H1 (cell line): ENCODE data around the gene HARS1. TPM values are rescaled to one million over a fixed set of nuclear protein-coding genes. Genes with fewer than 3 reads are reported as not detected.

Experiments
- CTCF ChIA-PET: fragments of 300-600 bp; sonication (Branson Sonifier 250); formaldehyde crosslinking; loops from one replicate; lab custom pipeline; 2021; ENCODE audit not compliant: partially characterized antibody; lab: Charles Lee
- POLR2A ChIA-PET: fragments of 300-600 bp; sonication (Branson Sonifier 250); formaldehyde crosslinking; loops from one replicate; lab custom pipeline; 2021; ENCODE audit warnings: inconsistent platforms; ENCODE audit not compliant: partially characterized antibody; lab: Charles Lee
- DNase-seq, 2 experiments: peaks; one replicate each; pipeline versions ENCODE4 v3.0.0 to v3.0.0-alpha.2; 2010 to 2022; ENCODE audit warnings: low spot score in 2 of 2, low read depth in 1 of 2, mixed read lengths in 1 of 2
- FAIRE-seq: peaks from 2 replicates; lab custom pipeline; 2011; peaks lifted over from hg19 to GRCh38; lab: Jason Lieb, UNC
- H2AFZ ChIP-seq: 2 replicates; pipeline ENCODE4 v1.8.1; 2012; ENCODE audit warnings: low read length, inconsistent platforms
- H2AK5ac ChIP-seq: 2 replicates; pipeline ENCODE4 v1.6.1; 2013; ENCODE audit warnings: low read depth, low read length
- H2BK120ac ChIP-seq: replicated peaks from 2 replicates; pipeline ENCODE3; 2013; ENCODE audit warnings: low read depth, low read length, inconsistent platforms
- H2BK12ac ChIP-seq: 2 replicates; pipeline ENCODE4 v1.6.1; 2013; ENCODE audit warnings: low read depth, low read length
- H2BK15ac ChIP-seq: 2 replicates; pipeline ENCODE4 v1.6.1; 2013; ENCODE audit warnings: low read length
- H2BK20ac ChIP-seq: 2 replicates; pipeline ENCODE4 v1.6.1; 2013; ENCODE audit warnings: low read length
- H2BK5ac ChIP-seq: 2 replicates; pipeline ENCODE4 v1.6.1; 2013; ENCODE audit warnings: low read depth, low read length
- H3K14ac ChIP-seq: 2 replicates; pipeline ENCODE4 v1.6.1; 2013; ENCODE audit warnings: inconsistent platforms; ENCODE audit not compliant: insufficient read length
- H3K18ac ChIP-seq: 2 replicates; pipeline ENCODE4 v1.6.1; 2013; ENCODE audit warnings: low read length; ENCODE audit errors: extremely low read depth
- H3K23ac ChIP-seq: 2 replicates; pipeline ENCODE4 v1.6.1; 2013; ENCODE audit warnings: inconsistent platforms; ENCODE audit not compliant: insufficient read length
- H3K23me2 ChIP-seq: 2 replicates; pipeline ENCODE4 v1.6.1; 2013; ENCODE audit warnings: low read depth, low read length
- H3K27ac ChIP-seq: 2 replicates; pipeline ENCODE4 v1.6.1; 2011; ENCODE audit warnings: low read depth, low read length, inconsistent platforms
- H3K27me3 ChIP-seq, 4 experiments: replicated peaks in 1 of 4; 1 replicate in 1 of 4; 2 replicates in 3 of 4; pipeline versions ENCODE4 v1.6.1 to v1.8.1; 2011 to 2013; ENCODE audit warnings: low read length in 3 of 4, mild to moderate bottlenecking in 3 of 4, inconsistent platforms in 2 of 4, mixed read lengths in 2 of 4, moderate library complexity in 1 of 4; ENCODE audit not compliant: control insufficient read depth in 3 of 4, insufficient read depth in 3 of 4; ENCODE audit errors: extremely low read depth in 1 of 4
- H3K36me3 ChIP-seq, 4 experiments: 2 replicates each; pipeline versions ENCODE4 v1.6.1 to v1.8.1; 2011 to 2013; ENCODE audit warnings: mild to moderate bottlenecking in 4 of 4, low read length in 3 of 4, moderate library complexity in 2 of 4, control low read depth in 1 of 4, inconsistent platforms in 1 of 4; ENCODE audit not compliant: insufficient read depth in 4 of 4, control insufficient read depth in 2 of 4
- H3K4ac ChIP-seq: replicated peaks from 2 replicates; pipeline ENCODE3; 2013; ENCODE audit warnings: low read length, low read depth, mixed read lengths, inconsistent platforms; ENCODE audit not compliant: insufficient read length
- H3K4me1 ChIP-seq, 4 experiments: replicated peaks in 1 of 4; 1 replicate in 1 of 4; 2 replicates in 3 of 4; pipeline versions ENCODE4 v1.6.1 to v1.8.1; 2011 to 2013; ENCODE audit warnings: low read length in 3 of 4, inconsistent platforms in 2 of 4, mixed read lengths in 1 of 4; ENCODE audit not compliant: insufficient read depth in 4 of 4, control insufficient read depth in 3 of 4
- H3K4me2 ChIP-seq, 2 experiments: 2 replicates each; pipeline versions ENCODE4 v1.6.1 to v1.8.1; 2011 to 2013; ENCODE audit warnings: low read depth in 2 of 2, low read length in 2 of 2, control low read depth in 1 of 2, inconsistent platforms in 1 of 2, mild to moderate bottlenecking in 1 of 2; ENCODE audit not compliant: insufficient read depth in 1 of 2
- H3K4me3 ChIP-seq, 4 experiments: fragments of 200-600, 300-600 bp in 1 of 4; sonication (generic), shearing (Covaris generic), sonication (Bioruptor Twin) in 1 of 4; 2 replicates each; pipeline versions ENCODE4 v1.5.1 to v1.8.1; 2011 to 2016; ENCODE audit warnings: low read length in 4 of 4, low read depth in 3 of 4, control low read depth in 2 of 4, inconsistent platforms in 2 of 4, mild to moderate bottlenecking in 2 of 4, mixed read lengths in 1 of 4, moderate library complexity in 1 of 4; ENCODE audit not compliant: insufficient read depth in 2 of 4; ENCODE audit errors: extremely low read depth in 1 of 4
- H3K56ac ChIP-seq: replicated peaks from 2 replicates; pipeline ENCODE3; 2013; ENCODE audit warnings: low read depth, mild to moderate bottlenecking, mixed read lengths, low read length, inconsistent platforms; ENCODE audit not compliant: insufficient read length
- H3K79me1 ChIP-seq: 2 replicates; pipeline ENCODE4 v1.6.1; 2013; ENCODE audit warnings: low read depth, low read length, control low read depth
- H3K79me2 ChIP-seq, 2 experiments: 2 replicates each; pipeline versions ENCODE4 v1.6.1 to v1.8.1; 2012 to 2013; ENCODE audit warnings: low read length in 2 of 2, mild to moderate bottlenecking in 2 of 2, inconsistent platforms in 1 of 2; ENCODE audit not compliant: insufficient read depth in 2 of 2, control insufficient read depth in 1 of 2
- H3K9ac ChIP-seq, 4 experiments: replicated peaks in 1 of 4; 1 replicate in 1 of 4; 2 replicates in 3 of 4; pipeline versions ENCODE4 v1.6.1 to v1.8.1; 2011 to 2013; ENCODE audit warnings: low read depth in 3 of 4, low read length in 3 of 4, control low read depth in 2 of 4, mild to moderate bottlenecking in 2 of 4, moderate library complexity in 2 of 4, inconsistent platforms in 1 of 4; ENCODE audit errors: extremely low read depth in 1 of 4
- H3K9me3 ChIP-seq, 2 experiments: 2 replicates each; pipeline versions ENCODE4 v1.6.1 to v1.8.1; 2012 to 2013; ENCODE audit warnings: mild to moderate bottlenecking in 2 of 2, moderate library complexity in 2 of 2, control low read depth in 1 of 2, inconsistent platforms in 1 of 2, low read depth in 1 of 2, low read length in 1 of 2, mixed read lengths in 1 of 2; ENCODE audit not compliant: insufficient read depth in 2 of 2
- H4K20me1 ChIP-seq, 2 experiments: replicated peaks in 1 of 2; 2 replicates each; pipeline versions ENCODE3 to v1.8.1; 2011 to 2013; ENCODE audit warnings: inconsistent platforms in 2 of 2, low read length in 2 of 2, mild to moderate bottlenecking in 1 of 2; ENCODE audit not compliant: insufficient read depth in 2 of 2, control insufficient read depth in 1 of 2
- H4K5ac ChIP-seq: 2 replicates; pipeline ENCODE4 v1.6.1; 2013; ENCODE audit warnings: low read length, low read depth, mixed read lengths, inconsistent platforms; ENCODE audit not compliant: insufficient read length
- H4K8ac ChIP-seq: 2 replicates; pipeline ENCODE4 v1.8.0; 2013; ENCODE audit warnings: mild to moderate bottlenecking, moderate library complexity, low read length, inconsistent platforms; ENCODE audit not compliant: insufficient read depth; ENCODE audit errors: extremely low read depth
- H4K91ac ChIP-seq: replicated peaks from 2 replicates; pipeline ENCODE3; 2013; ENCODE audit warnings: low read length, mixed read lengths, inconsistent platforms; ENCODE audit not compliant: insufficient read length
- MAX ChIP-seq: IDR thresholded peaks from 2 replicates; pipeline ENCODE4 v1.6.1; 2012; ENCODE audit warnings: inconsistent platforms
- WGBS, 2 experiments: shearing (Covaris generic) in 1 of 2; methylation state at CpG; one replicate each; pipeline versions ENCODE4 v1.1.6 to v1.1.7; 2013 to 2015; ENCODE audit warnings: low lambda C conversion rate in 2 of 2, mixed read lengths in 2 of 2, inconsistent platforms in 1 of 2, low coverage in 1 of 2, missing lambda C conversion rate in 1 of 2; ENCODE audit not compliant: insufficient replicate concordance in 2 of 2, insufficient coverage in 1 of 2, insufficient read length in 1 of 2; ENCODE audit errors: extremely low coverage in 1 of 2, missing lambda C conversion rate in 1 of 2; 5-methylcytosine and 5-hydroxymethylcytosine counted together
- polyA plus RNA-seq, 7 experiments: library from polyadenylated mRNA; depleted of rRNA in 3 of 7; stranded (reverse) in 5 of 7; unstranded in 2 of 7; fragments of >200 nt in 5 of 7; fragments of 200-250 nt in 2 of 7; gene quantifications; 1 replicate in 5 of 7; 2 replicates in 1 of 7; 4 replicates in 1 of 7; pipeline versions ENCODE4 v1.2.1 to v1.2.3, GENCODE V29; 2011 to 2013; ENCODE audit warnings: missing spikeins in 2 of 7, mixed read lengths in 2 of 7
- total RNA-seq: library from RNA; stranded (reverse); fragmentation: NEBNext Ultra II Directional; extraction: Animal tissue kit (Norgen Biotek cat#: 25700); gene quantifications from 2 replicates; pipeline ENCODE4 v1.2.1, GENCODE V29; 2021

HARS1 gene
- total and polyA plus RNA-seq, 2 of the 8 experiments (the other 6 are each of a cell fraction or from before 2014, with no cell fraction given): 27.8 to 56.8 TPM

DNA sequence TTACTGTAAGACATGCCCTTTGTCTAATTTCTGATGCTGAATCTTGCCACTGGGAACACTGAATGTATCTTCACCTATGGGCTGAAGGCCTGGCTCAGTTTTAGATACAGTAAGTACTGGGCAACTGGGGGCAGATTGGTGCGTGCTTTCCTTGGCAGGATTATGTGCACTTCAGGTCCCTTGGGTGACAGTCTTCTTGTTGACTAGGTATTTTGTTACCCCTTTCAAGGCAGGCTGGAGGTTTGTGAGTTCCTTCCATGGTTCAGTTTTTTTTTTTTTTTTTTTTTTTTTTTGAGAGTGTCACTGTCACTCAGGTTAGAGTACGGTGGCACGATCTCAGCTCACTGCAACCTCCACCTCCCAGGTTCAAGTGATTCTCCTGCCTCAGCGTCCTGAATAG, 16.6 kb upstream of the HARS1 start:
- 98% methylated on average over 4 of the region's 4 CpGs; no CpG with 5 or more reads in 1 of the 2 experiments for WGBS, 2 experiments
- Histone ChIP-seq H3K4me3 (no peak overlapping the region), H3K27ac (no peak overlapping the region), H3K18ac (no peak overlapping the region), H3K23ac (no peak overlapping the region), H3K4ac (no peak overlapping the region), H2AK5ac (no peak overlapping the region), H3K23me2 (peaks cover 5% of the 10 kb centered on the region; the same call in 1 of the 2 replicates), H3K4me2 (no peak overlapping the region), H3K79me1 (no peaks in the 10 kb centered on the region), H4K20me1 (no peaks in the 10 kb centered on the region), H3K9me3 (no peaks in the 10 kb centered on the region), H3K56ac (no peak overlapping the region), H2BK12ac (no peak overlapping the region), H3K4me1 (no peaks in the 10 kb centered on the region), H3K9ac (no peak overlapping the region), H3K14ac (no peak overlapping the region), H2BK15ac (no peak overlapping the region), H4K8ac (no peak overlapping the region), H2BK20ac (no peak overlapping the region), H4K5ac (no peak overlapping the region), H3K36me3 (peaks cover 18 to 37% (median 31%) of the 10 kb centered on the region in 4 experiments), H4K91ac (no peak overlapping the region), H3K79me2 (no peaks in the 10 kb centered on the region), H2AFZ (no peak overlapping the region), H2BK5ac (no peak overlapping the region), H2BK120ac (no peak overlapping the region), H3K27me3 (no peaks in the 10 kb centered on the region)
- DNase-seq (no peak), FAIRE-seq (no peak)
- CTCF ChIA-PET: interaction anchor here (1.0 to 1.3 kb wide), 2 partner anchors 12 to 349 kb away, joined by 3 to 7 read pairs; no protein-coding TSS in a partner anchor
- no peak for TF ChIP-seq MAX
- POLR2A ChIA-PET: interaction anchor here (0.9 to 1.6 kb wide), 7 partner anchors 11 to 68 kb away, joined by 3 to 8 read pairs (median 4); partner anchors contain the start of genes DND1, IK, NDUFA2 and TMCO6
